ENCODE measurements around the gene RAB17.

RAB17 gene

DNA sequence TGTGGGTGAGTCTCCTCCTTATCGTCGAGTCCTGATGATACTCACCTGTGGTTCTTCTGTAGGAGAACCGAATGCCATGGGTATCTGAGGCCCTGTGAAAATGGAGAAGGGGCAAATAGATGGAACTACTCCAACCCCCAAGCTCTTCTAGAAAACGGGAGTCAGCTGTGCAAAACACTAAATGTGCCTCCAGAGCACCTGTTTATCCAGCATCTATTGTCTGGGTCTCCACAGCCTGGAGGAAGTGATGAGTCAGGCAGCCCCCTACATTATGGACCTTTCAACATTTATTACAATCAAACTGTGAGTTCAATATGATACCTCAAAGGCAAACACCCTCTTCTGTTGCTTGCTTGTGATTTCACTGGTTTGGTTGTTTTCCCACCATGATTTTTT is 27.1 kb upstream of the RAB17 start:
- TF ChIP-seq, protein P1, sequence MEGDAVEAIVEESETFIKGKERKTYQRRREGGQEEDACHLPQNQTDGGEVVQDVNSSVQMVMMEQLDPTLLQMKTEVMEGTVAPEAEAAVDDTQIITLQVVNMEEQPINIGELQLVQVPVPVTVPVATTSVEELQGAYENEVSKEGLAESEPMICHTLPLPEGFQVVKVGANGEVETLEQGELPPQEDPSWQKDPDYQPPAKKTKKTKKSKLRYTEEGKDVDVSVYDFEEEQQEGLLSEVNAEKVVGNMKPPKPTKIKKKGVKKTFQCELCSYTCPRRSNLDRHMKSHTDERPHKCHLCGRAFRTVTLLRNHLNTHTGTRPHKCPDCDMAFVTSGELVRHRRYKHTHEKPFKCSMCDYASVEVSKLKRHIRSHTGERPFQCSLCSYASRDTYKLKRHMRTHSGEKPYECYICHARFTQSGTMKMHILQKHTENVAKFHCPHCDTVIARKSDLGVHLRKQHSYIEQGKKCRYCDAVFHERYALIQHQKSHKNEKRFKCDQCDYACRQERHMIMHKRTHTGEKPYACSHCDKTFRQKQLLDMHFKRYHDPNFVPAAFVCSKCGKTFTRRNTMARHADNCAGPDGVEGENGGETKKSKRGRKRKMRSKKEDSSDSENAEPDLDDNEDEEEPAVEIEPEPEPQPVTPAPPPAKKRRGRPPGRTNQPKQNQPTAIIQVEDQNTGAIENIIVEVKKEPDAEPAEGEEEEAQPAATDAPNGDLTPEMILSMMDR (IDR thresholded peaks at IDR 0.05) = no peak

GRCh38 chr2:237616734-237617586 is 26.4 kb upstream of the RAB17 start:
- peaks cover 0 to 49% (median 32%) of the 10 kb centered on the region in 4 donors for H3K4me1 ChIP-seq
- peak overlapping the region; percentile 76 to 81 for H3K27ac ChIP-seq
- H3K36me3 ChIP-seq = no peaks in the 10 kb centered on the region
- H3K9me3 ChIP-seq = no peaks in the 10 kb centered on the region
- no peaks in the 10 kb centered on the region for H3K27me3 ChIP-seq
- DNase-seq = no peak
- H3K4me3 ChIP-seq = no peak overlapping the region
- TF ChIP-seq, protein P1 (IDR thresholded peaks at IDR 0.05) = no peak
- intact Hi-C loops (cut with DNase I; ENCODE audit: low total_unique reads) = no loop called here

More for the DNA sequence above, 27.1 kb upstream of the RAB17 start:
- Histone ChIP-seq H3K27ac (peak overlapping the region; percentile 76 to 81), H3K27me3 (no peaks in the 10 kb centered on the region), H3K4me3 (no peak overlapping the region), H3K4me1 (peaks cover 0 to 49% (median 32%) of the 10 kb centered on the region in 4 donors), H3K9me3 (no peaks in the 10 kb centered on the region), H3K36me3 (no peaks in the 10 kb centered on the region)
- no peak for DNase-seq
- intact Hi-C loops (cut with DNase I; ENCODE audit: low total_unique reads) = no loop called here

- intact Hi-C loops (cut with DNase I; ENCODE audit: low total_unique reads) = no loop called here
- DNase-seq = no peak
- no peaks in the 10 kb centered on the region for H3K36me3 ChIP-seq
- peak overlapping the region; percentile 76 to 81 for H3K27ac ChIP-seq
- peaks cover 0 to 49% (median 32%) of the 10 kb centered on the region in 4 donors for H3K4me1 ChIP-seq
- H3K4me3 ChIP-seq = no peak overlapping the region
- no peaks in the 10 kb centered on the region for H3K27me3 ChIP-seq
- TF ChIP-seq, protein P1 (IDR thresholded peaks at IDR 0.05) = no peak
- H3K9me3 ChIP-seq = no peaks in the 10 kb centered on the region
Measured at GRCh38 chr2:237616373-237616733, 25.8 kb upstream of the RAB17 start.

DNA sequence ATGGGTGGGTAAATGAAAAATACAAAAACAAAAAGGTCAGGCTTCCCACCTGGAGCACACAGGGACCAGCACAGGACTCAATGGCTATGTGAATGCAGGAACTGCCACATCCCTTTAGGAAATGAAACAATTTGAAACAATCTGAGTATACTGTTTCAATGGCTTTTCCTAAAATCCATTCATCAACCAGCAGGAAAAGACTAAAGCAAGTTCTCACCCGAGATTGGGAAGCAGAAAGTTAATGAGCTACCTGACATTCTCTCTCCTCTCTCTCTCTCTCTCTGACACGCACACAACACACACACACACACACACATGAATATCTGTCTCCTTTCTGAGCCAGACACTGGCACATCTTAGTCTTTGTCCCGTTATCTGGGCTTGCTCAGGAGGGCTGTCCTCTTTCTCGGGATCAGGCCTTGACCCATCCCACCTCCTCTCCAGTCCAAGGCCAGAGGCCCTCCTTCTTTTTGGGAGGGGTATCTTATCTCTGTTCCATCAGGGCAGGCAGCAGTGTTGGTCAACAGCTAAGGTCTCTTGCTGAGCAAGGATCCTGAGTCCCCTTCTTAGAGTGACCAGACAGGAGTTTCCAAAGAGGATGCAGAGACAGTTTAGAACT is 25.2 kb upstream of the RAB17 start:
- H3K27me3 ChIP-seq = no peaks in the 10 kb centered on the region
- DNase-seq = no peak
- H3K4me1 ChIP-seq = peaks cover 0 to 49% (median 32%) of the 10 kb centered on the region in 4 donors
- H3K9me3 ChIP-seq = no peaks in the 10 kb centered on the region
- H3K36me3 ChIP-seq = no peaks in the 10 kb centered on the region
- H3K27ac ChIP-seq = peak overlapping the region; percentile 76 to 81
- H3K4me3 ChIP-seq = no peak overlapping the region
- intact Hi-C loops (cut with DNase I; ENCODE audit: low total_unique reads) = no loop called here
- TF ChIP-seq, protein P1 (IDR thresholded peaks at IDR 0.05) = no peak

GRCh38 chr2:237614151-237614720 is 23.7 kb upstream of the RAB17 start:
- peaks cover 0 to 48% (median 32%) of the 10 kb centered on the region in 4 donors for H3K4me1 ChIP-seq
- H3K4me3 ChIP-seq = no peak overlapping the region
- H3K9me3 ChIP-seq = no peaks in the 10 kb centered on the region
- intact Hi-C loops (cut with DNase I; ENCODE audit: low total_unique reads) = no loop called here
- no peak for DNase-seq
- H3K27me3 ChIP-seq = no peaks in the 10 kb centered on the region
- H3K36me3 ChIP-seq = no peaks in the 10 kb centered on the region
- H3K27ac ChIP-seq = peak overlapping the region; percentile 76 to 81
- TF ChIP-seq, protein P1 (IDR thresholded peaks at IDR 0.05) = no peak

Measured in tibial artery (tissue), 4 donors.